HG02642 (cell line): ENCODE measurements around the gene XCL1.
A peak's percentile ranks its signal among the peaks of the same experiment; 100 is the strongest.
"Not testable (repeated sequence)": the region's sequence is repeated elsewhere in the genome, so short reads cannot be mapped to it uniquely, and the experiment has no call there.

Source experiments
- ATAC-seq: cut with Tn5 transposase; IDR thresholded peaks from one replicate; pipeline ENCODE4 v1.9.1; 2021; ENCODE audit warnings: mild to moderate bottlenecking; ENCODE audit not compliant: unreplicated experiment, poor library complexity

The XCL1 gene, protein sequence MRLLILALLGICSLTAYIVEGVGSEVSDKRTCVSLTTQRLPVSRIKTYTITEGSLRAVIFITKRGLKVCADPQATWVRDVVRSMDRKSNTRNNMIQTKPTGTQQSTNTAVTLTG

DNA sequence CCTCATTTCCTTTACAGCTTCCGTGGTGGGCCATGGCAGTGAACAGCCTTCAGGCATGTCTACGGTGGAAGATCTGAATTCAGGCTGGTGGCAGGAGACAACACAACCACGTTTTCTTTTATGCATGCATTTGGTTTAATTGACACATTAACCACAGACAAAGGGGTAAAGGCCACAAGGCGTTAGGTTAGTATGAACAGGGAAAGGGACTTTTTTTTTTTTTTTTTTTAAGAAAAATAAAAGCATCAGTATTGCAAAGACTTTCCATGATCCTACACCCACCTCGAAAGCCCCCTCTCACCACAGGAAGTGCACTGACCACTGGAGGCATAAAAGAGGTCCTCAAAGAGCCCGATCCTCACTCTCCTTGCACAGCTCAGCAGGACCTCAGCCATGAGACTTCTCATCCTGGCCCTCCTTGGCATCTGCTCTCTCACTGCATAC lies at the start of gene XCL1:
TSS of gene XCL1 (plus strand) at position 361 of the 444 bp plus-strand sequence. CDS start at position 394, 33 bp downstream.
- not testable (repeated sequence) for ATAC-seq

DNA sequence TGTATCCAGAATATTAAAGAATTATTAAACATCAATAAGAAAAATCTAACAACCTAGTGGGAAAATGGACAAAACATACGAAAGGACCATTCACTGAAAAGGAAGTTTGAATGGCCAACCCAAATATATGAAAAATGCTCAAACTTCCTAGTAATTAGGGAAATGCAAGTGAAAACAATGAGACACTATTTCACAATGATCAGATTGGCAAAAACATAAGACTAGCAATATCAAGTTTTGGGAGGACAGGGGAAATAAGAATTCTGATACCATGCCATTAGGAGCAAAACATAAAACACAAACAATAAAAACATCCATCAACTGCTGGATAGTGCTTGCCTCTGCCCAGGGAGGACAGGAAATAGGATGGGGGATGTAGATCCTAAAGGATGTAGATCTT lies 46.9 kb upstream of the XCL1 start:
- no peak for ATAC-seq

DNA sequence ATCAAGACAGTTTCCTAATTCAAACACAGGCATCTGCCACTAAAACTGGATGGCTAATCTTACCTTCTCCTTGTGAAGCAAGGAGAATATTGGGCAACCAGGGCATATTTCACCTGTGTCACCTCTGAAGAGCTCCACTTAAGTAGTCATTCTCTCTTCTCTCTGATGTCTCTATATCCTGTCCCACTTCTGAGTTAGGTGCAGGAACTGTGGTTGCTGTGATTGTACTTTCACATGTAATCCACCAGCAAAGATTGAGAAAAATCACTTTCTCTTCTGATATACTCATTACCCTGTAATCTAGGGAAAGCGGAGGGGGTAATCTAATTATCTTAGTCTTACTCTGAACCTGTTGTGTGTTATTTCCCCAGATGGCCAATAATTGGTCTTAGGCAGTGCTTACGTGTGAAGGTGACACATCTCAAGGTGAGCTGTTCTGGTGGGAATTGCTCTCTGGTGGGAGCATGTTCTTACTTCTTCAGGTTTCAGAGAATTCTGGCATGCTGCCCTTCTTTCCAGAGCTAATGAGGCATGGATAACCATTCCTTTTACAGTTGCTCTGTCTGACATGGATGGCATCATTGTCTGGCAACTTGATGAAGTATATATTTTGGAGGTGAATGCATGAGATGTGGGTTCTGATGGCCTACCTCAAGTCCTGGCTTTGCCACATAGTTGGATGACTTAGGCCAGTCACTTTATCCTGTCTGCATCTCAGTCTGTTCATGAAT lies 44.6 kb upstream of the XCL1 start:
- ATAC-seq: no peak

DNA sequence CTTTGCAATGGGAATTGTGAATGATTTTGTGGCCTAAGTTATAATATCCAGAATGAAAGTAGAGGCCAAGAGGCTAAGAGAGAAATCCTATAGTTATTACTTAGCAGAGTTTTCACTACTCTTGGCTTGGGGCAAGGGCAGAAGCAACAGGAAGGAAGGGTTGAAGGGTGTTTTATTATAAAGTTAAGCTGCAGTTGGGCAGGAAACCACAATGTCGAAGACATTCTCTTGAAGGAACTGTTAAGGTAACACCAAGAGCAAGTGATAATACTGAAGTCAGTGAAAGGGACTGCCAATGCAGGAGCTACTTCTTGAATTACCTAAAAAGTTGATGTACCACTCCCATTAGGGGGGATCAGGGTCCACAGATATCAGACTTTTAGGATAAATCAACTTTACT lies 40.9 kb upstream of the XCL1 start:
- ATAC-seq: peak; percentile 56

DNA sequence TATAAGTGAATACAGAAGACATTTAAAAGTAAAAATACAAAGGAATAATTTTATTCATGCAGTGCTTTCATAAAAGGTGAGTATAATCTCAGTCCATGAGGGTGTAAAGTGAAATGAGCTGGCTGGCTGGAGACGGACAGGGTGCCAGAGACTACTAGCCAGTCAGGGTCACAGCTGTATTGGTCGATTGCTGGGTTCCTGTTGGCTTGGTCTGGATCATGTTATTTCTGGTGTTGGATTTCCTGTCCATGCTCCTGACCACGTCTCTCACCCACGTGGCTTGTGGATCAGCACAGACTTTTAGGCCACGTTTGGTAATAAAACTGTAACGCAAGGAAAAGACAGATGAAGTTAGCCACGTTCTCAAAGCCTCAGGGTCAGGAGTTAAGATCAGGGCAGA lies 35.6 kb upstream of the XCL1 start:
- not testable (repeated sequence) for ATAC-seq

DNA sequence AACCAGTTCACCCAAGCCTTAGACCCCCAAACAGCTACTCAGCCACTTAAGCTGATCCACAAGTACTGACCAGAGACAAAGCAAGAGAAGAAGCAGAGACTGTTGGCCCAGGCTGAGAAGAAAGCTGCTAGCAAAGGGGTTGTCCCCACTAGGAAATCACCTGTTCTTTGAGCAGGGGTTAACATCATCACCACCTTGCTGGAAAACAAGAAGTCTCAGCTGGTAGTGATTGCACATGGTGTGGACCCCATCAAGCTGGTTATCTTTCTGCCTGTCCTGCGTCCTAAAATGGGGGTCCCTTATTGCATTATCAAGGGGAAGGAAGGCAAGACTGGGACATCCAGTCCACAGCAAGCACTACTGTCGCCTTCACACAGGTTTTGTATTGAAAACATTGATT lies 33.4 kb upstream of the XCL1 start:
- not testable (repeated sequence) for ATAC-seq

DNA sequence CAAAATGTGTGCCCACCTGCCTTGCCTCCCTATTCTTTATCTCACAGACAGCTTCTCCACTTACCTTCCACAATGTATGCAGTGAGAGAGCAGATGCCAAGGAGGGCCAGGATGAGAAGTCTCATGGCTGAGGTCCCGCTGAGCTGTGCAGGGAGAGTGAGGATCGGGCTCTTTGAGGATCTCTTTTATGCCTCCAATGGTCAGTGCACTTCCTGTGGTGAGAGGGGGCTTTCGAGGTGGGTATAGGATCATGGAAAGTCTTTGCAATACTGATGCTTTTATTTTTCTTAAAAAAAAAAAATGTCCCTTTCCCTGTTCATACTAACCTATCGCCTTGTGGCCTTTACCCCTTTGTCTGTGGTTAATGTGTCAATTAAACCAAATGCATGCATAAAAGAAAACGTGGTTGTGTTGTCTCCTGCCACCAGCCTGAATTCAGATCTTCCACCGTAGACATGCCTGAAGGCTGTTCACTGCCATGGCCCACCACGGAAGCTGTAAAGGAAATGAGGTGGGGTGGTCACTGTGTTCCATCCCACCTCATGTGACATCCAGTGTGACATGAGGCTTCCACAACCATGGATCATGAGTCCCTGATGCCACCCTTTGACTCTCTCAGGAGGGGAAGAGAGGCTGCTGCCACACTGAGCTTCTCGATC lies 32.4 kb upstream of the XCL1 start, which contains the start of gene XCL2:
TSS of gene XCL2 (minus strand) at position 158 of the 659 bp plus-strand sequence. CDS start at position 125, 33 bp downstream.
- ATAC-seq: not testable (repeated sequence)

DNA sequence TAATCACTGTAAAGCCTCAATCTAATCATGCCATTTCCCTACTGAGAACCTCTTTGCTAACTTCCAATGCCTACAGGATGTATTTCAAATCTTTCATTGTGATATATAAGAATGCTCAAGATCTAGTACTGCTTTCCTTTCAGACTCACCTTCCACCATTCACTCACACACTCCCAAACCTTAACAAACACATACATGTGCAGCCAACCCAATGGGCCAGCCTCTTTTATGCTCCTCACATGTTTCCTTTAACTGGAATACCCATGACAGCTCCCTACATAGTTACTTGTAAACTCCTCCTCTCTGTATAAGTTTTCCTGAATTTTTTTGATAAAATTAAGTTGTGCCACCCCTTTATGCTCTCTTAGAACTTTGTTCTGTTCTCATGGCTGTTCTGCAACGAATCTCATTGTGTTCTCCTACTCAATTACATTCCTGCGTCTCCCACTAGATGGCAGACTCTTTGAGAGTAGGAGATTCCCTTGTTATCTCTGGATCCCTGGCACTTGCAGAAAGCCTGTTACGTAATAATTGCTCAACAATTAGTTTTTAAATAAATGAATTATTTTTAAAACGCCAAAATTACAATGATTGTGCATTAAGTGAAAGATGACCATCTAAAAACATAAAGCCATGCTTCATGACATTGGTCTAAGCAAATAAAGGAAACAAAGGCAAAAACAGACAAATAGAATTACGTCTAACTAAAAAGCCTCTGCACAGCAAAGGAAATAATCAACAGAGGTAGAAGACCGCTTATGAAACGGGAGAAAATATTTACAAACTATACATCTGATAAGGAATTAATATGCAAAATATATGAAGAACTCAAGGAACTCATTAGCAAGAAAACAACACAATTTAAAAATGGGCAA lies 30.5 kb upstream of the XCL1 start:
- not testable (repeated sequence) for ATAC-seq

DNA sequence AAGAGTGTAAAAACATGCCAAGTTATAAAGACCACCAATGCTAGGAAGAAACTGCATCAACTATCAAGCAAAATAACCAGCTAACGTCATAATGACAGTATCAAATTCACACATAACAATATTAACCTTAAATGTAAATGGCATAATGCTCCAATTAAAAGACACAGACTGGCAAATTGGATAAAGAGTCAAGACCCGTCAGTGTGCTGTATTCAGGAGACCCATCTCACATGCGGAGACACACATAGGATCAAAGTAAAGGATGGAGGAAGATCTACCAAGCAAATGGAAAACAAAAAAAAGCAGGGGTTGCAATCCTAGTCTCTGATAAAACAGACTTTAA lies 29.9 kb upstream of the XCL1 start:
- ATAC-seq: not testable (repeated sequence)

DNA sequence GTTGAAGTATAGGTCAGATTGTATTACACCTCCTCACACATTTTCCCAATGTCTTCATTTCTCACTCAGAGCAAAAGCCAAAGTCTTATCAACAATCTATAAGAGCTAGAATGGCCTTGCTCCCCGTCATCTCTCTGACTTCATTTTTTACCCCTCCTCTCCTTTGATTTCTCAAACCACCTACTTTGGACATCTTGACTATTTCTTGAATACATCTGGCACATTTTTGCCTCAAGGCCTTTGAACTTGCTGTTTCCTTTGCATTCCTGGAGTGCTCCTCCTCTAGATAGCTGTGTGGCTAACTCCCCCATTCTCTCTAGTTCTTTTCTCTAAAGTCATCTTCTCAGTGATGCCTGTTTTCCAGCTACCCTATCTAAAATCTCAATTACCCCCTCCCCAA lies 25.4 kb upstream of the XCL1 start:
- ATAC-seq: no peak

DNA sequence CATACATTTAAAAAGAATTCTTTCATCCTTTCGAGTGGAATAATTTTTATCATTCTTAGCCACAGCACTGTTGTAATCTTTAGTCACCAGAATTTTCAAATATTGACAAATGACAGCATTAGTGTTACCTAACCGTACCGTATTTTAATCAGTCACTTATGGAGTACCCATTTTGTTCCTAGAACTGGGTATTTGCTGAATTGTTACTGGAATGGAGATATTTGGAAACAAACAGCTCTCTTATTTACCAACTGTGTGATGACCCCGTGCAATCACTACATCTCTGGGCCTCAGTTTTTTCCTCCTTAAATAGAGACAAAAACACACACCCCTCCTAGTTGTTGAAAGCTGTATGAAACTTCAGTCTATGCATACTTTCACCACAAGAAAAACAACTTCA lies 24.7 kb upstream of the XCL1 start:
- no peak for ATAC-seq

DNA sequence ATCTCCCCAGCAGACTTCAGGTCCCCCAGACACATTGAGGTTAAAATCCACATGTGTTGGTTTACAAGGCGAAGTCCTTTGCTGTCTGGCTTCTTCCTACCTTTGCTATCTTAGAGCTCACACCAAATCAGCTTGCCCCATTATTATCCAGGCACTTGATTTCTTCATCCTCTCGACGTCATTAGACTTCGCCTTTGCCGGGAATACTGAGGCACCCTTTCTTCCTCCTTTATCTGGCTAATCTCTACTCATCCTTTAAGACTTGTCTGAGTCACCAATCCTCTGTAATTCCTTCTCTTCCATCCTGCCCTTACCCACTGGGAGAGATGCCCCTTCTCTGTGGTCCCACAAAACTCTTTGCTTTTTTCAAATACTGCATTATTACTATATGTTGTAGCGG lies 23.4 kb upstream of the XCL1 start:
- no peak for ATAC-seq

DNA sequence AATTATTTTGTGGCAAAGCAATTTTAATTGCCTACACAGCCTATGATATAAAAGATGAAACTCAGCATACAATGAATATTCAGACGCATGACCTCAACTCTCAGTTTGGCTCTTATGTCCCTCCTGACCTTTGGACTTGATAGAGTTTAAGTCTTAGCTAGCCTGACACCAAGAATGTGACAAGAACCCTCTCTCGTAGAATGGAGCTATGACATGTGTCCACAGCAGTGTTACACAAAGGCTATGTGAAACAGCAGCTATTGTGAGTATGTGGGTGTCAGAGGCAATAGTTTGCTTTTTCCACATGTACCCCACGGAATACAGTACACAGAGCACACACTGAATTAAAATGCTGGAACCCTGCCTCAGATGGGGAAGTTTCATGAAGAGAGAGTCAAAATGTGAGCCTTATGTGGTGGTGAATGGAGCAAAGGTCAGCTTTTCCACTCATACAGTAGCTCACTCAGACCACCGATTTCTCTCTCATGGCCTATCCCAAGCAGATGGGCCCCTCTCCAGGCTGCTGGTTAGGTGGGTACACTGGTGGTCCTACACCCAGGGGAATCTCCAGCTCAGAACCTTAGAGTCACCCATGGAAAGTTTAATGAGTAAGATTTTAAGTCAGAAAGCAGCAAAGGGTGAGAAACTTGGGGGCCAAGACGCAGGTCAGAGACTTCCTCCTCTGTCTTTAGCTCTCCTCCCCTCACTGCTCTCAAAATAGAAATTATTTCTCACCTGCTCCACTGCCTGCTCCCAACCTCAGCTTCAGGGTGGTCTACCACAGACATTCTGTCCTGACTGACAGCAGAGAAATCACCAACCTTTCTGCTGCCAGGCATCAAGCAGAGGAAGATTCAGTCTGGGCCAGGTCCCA lies 22.5 kb upstream of the XCL1 start:
- ATAC-seq: no peak

DNA sequence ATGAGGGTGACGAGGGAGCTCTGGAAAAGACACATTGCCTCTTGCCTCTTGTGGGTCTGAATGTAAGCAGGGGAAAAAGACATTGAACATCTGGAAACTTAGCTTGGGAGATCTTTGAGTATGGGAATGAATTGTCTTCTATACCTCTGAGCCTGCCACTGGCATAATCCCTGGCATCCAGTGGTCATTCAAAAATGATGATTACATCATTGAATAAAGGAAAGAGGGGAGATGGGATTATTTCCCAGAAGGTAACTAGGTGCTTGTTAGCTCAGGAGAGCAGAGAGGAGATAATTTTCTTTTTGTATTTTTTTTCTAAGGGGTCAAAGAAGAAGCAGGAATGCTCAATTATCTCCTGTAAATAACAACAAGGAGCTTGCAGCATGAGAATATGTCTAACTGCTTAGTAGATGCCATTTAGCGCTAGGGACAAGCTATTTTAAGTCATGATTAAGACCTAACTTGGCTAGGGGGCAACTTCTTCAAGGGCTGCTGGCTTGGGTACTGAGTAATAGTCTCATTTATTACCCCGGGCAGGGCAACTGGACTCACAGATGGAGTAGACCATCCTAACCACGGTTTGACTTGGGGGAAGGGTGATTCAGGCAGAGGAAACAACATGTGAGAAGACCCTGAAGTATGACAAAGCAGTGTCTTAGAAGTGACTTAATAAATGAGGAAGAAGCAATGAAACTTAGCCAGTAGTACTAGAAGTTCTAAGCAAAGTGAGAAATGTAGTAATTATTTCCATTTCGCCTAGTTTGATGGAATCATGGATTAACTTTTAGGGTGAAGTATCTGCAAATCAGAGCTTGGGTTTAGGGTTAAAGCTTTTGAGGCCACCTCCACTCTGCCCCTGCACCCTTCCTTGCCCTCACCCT lies 21.6 kb upstream of the XCL1 start:
- ATAC-seq: no peak

DNA sequence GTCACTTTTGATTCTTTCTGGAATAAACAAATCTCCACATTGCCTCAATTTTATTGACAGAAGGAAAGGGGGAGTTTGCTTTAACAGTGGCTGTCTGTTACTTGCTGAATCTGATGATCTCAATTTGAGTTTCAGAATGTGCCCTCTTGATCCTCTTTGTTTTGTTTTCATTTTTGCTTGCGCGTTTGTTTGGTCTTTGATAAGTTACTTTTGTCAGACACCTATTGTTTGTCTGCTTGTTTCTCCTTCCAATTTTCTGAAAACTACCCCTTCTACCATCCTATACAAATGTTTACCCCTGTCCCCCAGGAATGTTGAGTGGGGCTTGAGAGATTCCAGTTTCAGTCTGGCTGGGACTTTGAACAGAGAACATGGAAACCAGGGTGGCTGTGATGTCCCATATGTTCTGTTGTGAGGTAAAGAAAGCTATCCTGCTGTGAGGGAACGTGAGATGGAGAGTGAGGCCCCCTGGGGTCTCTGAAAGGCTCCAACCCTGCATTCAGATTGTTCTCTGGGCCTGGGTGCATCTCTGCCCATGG lies 20.8 kb upstream of the XCL1 start:
- ATAC-seq: no peak

DNA sequence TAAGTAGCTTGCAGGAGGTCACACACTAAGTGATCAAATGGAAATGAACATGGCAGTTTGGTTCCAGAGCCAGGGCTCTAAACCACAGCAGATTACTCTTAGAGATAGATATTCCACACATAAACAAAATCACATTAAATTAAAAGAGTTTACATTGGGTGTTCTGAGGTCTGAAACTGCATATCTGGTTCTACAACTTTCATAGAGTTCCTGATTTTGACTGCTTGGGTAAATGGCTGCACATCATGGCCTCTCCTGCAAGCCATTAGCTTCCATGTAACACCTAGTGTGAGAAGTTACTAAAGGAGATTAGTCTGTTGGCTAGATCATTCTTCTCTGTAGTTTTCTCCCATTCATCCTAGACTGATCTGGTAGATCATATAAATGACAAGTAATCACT lies 19.8 kb upstream of the XCL1 start:
- no peak for ATAC-seq

DNA sequence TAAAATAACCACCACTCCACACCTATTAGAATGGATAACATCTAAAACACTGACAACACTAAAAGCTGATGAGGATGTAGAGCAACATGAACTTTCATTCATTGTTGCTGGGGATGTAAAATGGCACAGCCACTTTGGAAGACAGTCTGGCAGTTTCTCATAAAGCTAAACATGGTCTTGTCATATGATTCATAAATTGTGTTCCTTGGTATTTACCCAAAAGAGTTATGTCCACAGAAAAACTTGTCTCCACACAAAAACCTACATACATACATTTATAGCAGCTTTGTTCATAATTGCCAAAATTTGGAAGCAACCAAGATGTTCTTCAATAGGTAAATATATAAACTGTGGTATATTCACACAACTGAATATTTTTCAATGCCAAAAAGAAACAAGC lies 16.0 kb upstream of the XCL1 start:
- ATAC-seq: no peak

DNA sequence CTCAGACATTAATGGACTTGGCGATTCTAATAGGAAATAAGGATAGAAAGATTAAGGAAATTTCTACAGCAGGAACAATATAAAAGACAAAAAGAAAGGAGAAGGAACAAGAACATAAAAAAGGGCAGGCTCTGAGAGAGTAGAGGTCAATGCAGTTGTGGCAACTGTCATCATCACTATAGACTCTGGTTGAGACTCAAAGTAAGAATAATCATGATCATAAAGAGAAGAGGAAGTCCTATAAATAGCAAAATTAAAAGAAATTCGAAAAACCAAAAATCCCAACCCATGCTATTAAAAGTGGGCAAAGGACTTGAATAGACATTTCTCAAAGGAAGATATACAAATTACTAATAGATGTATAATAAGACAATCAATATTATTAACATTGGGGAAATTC lies 14.4 kb upstream of the XCL1 start:
- no peak for ATAC-seq

DNA sequence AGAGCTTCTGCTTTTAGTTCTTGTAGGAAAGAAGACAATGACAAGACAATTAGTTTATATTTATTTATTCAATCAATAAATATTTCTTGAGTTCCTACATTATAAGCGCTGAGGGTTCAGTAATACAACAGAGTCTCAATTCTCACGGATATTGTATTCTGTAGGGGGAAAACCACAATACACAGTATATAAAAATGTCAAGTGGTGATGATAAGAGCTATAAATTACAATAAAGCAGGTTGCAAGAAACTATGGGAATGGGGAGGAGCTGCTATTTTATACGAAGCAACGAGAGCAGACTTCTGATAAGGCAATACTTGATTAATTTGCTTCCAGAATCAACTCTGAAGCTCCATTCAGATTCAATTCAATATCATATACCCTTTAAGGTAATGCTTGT lies 10.6 kb upstream of the XCL1 start:
- ATAC-seq: no peak
